ENCODE measurements around the gene PTH. TPM values are rescaled to one million over a fixed set of nuclear protein-coding genes. Genes with fewer than 3 reads are reported as not detected.

PTH gene
- total and polyA plus RNA-seq, 8 donors, result 0.20 TPM; not detected in 7

DNA sequence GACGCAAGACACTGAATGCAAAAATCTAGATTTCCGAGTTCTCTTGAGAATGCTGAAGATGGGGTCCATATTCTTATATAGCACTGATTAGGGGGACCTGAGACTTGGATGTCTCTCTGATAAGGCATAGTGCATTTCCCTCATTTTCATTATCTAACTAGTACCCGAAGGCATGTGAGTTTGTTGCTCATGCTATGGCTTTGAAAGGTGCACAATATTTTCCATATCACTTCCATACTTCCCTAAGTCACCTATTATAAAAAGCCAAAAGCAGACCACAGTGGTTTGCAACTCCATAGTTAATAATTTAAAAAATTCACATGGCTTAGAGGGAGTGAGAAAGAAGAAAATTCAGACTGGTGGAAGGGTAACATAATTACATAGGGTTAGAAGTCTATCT, 34.5 kb downstream of the PTH start:
- TF ChIP-seq, protein P1, sequence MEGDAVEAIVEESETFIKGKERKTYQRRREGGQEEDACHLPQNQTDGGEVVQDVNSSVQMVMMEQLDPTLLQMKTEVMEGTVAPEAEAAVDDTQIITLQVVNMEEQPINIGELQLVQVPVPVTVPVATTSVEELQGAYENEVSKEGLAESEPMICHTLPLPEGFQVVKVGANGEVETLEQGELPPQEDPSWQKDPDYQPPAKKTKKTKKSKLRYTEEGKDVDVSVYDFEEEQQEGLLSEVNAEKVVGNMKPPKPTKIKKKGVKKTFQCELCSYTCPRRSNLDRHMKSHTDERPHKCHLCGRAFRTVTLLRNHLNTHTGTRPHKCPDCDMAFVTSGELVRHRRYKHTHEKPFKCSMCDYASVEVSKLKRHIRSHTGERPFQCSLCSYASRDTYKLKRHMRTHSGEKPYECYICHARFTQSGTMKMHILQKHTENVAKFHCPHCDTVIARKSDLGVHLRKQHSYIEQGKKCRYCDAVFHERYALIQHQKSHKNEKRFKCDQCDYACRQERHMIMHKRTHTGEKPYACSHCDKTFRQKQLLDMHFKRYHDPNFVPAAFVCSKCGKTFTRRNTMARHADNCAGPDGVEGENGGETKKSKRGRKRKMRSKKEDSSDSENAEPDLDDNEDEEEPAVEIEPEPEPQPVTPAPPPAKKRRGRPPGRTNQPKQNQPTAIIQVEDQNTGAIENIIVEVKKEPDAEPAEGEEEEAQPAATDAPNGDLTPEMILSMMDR (IDR thresholded peaks at IDR 0.05), result no peak
- intact Hi-C loops (cut with DNase I), result no loop called here
- no peaks in the 10 kb centered on the region for H3K36me3 ChIP-seq
- 74 to 82% methylated on average over 3 of the region's 3 CpGs for WGBS, 2 donors
- FAIRE-seq (no peak), ATAC-seq (no peak), DNase-seq (no peak)
- no peak overlapping the region for H3K27ac ChIP-seq
- no peaks in the 10 kb centered on the region for H3K9me3 ChIP-seq
- H3K4me3 ChIP-seq, result no peak overlapping the region
- H3K4me1 ChIP-seq, result peaks cover 5 to 14% (median 12%) of the 10 kb centered on the region in 3 donors
- H3K27me3 ChIP-seq, result no peaks in the 10 kb centered on the region

DNA sequence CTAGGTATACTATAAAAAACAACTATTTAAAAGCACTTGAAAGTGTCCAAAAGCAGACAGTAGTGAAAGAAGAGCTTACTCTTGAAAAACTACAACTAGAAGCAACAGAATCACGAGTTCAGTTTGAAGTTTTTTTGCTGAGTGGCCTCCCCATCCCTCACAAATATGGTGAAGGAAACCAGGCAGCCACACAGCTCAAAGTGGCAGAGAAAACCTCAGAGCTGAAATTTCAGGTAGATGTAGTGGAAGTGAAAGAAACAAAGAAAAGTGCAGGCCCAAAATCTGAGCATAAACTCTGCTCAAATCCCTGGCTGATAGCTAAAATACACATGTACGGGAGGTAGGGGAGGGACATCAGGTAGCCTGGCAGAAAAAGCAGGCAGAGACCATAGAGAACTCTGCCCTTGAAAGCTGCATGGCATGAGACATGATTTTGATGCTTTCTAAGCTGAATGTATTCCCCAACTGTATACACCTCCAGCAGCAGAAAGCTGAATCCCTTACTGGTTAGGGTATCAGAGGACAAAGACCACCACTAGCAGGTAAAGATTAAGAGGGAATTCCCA, 44.9 kb downstream of the PTH start:
- H3K9me3 ChIP-seq, result no peaks in the 10 kb centered on the region
- WGBS, 2 donors, result 52 to 67% methylated on average over 2 of the region's 2 CpGs
- intact Hi-C loops (cut with DNase I), result no loop called here
- H3K36me3 ChIP-seq, result no peaks in the 10 kb centered on the region
- no peaks in the 10 kb centered on the region for H3K27me3 ChIP-seq
- DNase-seq (no peak), ATAC-seq (peak in 1 of 4 donors; percentile 34), FAIRE-seq (no peak)
- no peak overlapping the region for H3K4me3 ChIP-seq
- TF ChIP-seq, protein P1 (IDR thresholded peaks at IDR 0.05), result no peak
- no peak overlapping the region for H3K27ac ChIP-seq
- H3K4me1 ChIP-seq, result peaks cover 0 to 16% (median 0%) of the 10 kb centered on the region in 3 donors

DNA sequence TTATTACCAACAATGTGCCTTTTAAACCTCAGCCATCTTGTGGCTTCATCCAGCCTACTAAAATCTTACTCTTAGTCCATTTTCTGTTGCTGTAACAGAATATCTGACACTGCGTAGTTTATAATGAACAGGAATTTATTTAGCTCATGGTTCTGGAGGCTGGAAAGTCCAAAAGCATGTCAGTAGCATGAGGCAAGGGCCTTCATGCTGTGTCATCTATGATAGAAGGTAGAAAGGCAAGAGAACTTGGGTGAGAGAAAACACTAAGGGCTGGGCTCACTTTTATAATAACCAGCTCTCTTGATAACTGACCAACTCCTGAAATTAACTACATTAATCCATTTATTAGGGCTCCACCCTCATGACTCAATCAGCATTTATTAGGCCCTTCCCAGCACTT, 46.3 kb downstream of the PTH start:
- H3K27ac ChIP-seq, result no peak overlapping the region
- ATAC-seq, result no peak
- H3K36me3 ChIP-seq, result no peaks in the 10 kb centered on the region
- WGBS, 2 donors, result 0 to 68% methylated on average over 1 of the region's 1 CpG
- H3K4me3 ChIP-seq, result no peak overlapping the region
- H3K27me3 ChIP-seq, result no peaks in the 10 kb centered on the region
- no peaks in the 10 kb centered on the region for H3K9me3 ChIP-seq
- TF ChIP-seq, protein P1 (IDR thresholded peaks at IDR 0.05), result no peak
- H3K4me1 ChIP-seq, result peaks cover 0 to 16% (median 0%) of the 10 kb centered on the region in 3 donors
- FAIRE-seq, result no peak
- intact Hi-C loops (cut with DNase I), result no loop called here
- DNase-seq, result no peak

DNA sequence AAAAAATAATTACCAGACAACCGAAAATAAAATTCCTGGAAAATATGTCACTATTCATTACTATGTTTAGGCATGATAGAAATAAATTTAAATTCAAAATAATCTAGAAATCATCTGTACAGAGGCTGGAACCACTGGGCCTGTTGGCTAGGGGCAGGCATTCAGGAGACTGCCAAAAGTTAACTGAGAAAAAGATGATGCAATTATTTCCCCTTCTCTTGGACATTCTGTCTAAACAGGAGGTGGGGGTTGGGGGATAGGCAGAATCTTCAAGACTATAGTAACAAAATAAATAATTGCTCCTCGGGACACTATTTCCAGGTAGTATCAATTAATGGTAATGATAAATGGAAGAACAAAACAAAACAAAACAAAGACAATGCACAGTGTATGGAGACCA, 46.9 kb downstream of the PTH start:
- H3K4me3 ChIP-seq, result no peak overlapping the region
- TF ChIP-seq, protein P1 (IDR thresholded peaks at IDR 0.05), result no peak
- 65 to 89% methylated on average over 2 of the region's 2 CpGs for WGBS, 2 donors
- no peaks in the 10 kb centered on the region for H3K9me3 ChIP-seq
- peaks cover 0 to 16% (median 0%) of the 10 kb centered on the region in 3 donors for H3K4me1 ChIP-seq
- no peak overlapping the region for H3K27ac ChIP-seq
- H3K27me3 ChIP-seq, result no peaks in the 10 kb centered on the region
- FAIRE-seq, result no peak
- DNase-seq, result no peak
- peak in 3 of 4 donors; percentile 43 to 57 (median 47) for ATAC-seq
- H3K36me3 ChIP-seq, result no peaks in the 10 kb centered on the region
- intact Hi-C loops (cut with DNase I), result no loop called here

DNA sequence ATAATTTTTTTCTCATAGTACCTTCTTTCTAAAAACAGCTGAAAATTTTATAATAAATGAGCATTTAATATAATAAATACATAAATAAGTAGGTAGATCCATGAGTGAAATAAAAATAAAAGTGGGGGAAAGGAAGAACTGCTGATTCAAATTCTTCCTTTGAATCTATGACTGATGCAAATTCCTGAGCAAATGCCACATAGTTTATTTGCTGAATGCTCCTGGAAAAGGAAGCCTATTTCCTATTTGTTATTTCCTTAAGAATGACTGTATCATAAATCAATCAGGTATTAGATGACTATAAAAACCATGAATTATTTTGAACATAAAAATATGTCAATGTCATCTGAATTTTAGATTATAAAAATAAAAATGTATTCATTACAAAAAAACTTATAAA, 49.4 kb downstream of the PTH start:
- Histone ChIP-seq H3K36me3 (no peaks in the 10 kb centered on the region), H3K4me3 (no peak overlapping the region), H3K27me3 (no peaks in the 10 kb centered on the region), H3K27ac (no peak overlapping the region), H3K4me1 (peaks cover 0 to 15% (median 0%) of the 10 kb centered on the region in 3 donors), H3K9me3 (no peaks in the 10 kb centered on the region)
- TF ChIP-seq, protein P1 (IDR thresholded peaks at IDR 0.05), result no peak
- FAIRE-seq (peak; percentile 81), ATAC-seq (no peak), DNase-seq (no peak)
- intact Hi-C loops (cut with DNase I), result no loop called here

All from pancreas (tissue), 10 donors.